Transverse colon (tissue), 4 donors: ENCODE measurements around the gene SNX8. TPM values are rescaled to one million over a fixed set of nuclear protein-coding genes. Genes with fewer than 3 reads are reported as not detected.

Experiments used
- DNase-seq: peaks from one replicate; pipeline ENCODE4 v3.0.0-alpha.2; 2019
- H3K27ac ChIP-seq, 4 donors: fragments of 200-600 bp; sonication (generic); 2 replicates each; pipeline ENCODE4 v1.5.1; 2016 to 2018; ENCODE audit warnings: inconsistent platforms in 4 of 4
- H3K27me3 ChIP-seq: fragments of 200-600 bp; sonication (generic); 2 replicates; pipeline ENCODE4 v1.5.1; 2017; ENCODE audit warnings: inconsistent platforms
- H3K36me3 ChIP-seq, 4 donors: fragments of 200-600 bp; sonication (generic); 2 replicates each; pipeline ENCODE4 v1.5.1; 2017 to 2019; ENCODE audit warnings: inconsistent platforms in 4 of 4
- H3K4me1 ChIP-seq, 4 donors: fragments of 200-600 bp; sonication (generic); 2 replicates each; pipeline ENCODE4 v1.5.1; 2017 to 2020; ENCODE audit warnings: inconsistent platforms in 4 of 4
- H3K4me3 ChIP-seq, 4 donors: fragments of 200-600 bp; sonication (generic); 1 replicate in 1 of 4; 2 replicates in 3 of 4; pipeline versions ENCODE4 v1.5.1 to v1.6.1; 2017 to 2019; ENCODE audit warnings: inconsistent platforms in 4 of 4
- H3K9me3 ChIP-seq, 2 donors: fragments of 200-600 bp; sonication (generic); 2 replicates each; pipeline ENCODE4 v1.5.1; 2017 to 2019; ENCODE audit warnings: inconsistent platforms in 2 of 2
- CTCF ChIP-seq, 5 experiments: fragments of 200-600 bp in 3 of 5; fragments of 450-650 bp in 2 of 5; sonication (generic) in 3 of 5; IDR thresholded peaks; 1 replicate in 2 of 5; 2 replicates in 3 of 5; pipeline ENCODE4 v1.5.1; 2016 to 2017; ENCODE audit warnings: antibody characterized with exemption in 5 of 5, inconsistent platforms in 3 of 5, mild to moderate bottlenecking in 2 of 5, moderate library complexity in 1 of 5
- EP300 ChIP-seq: sonication (generic); formaldehyde crosslinking; IDR thresholded peaks from one replicate; pipeline ENCODE4 v1.6.1; 2017; ENCODE audit warnings: antibody characterized with exemption, low read depth
- POLR2A ChIP-seq: fragments of 450-650 bp; IDR thresholded peaks from one replicate; pipeline ENCODE4 v1.6.1; 2016; ENCODE audit warnings: antibody characterized with exemption, mild to moderate bottlenecking, moderate library complexity
- POLR2AphosphoS5 ChIP-seq, 3 donors: sonication (generic); formaldehyde crosslinking; IDR thresholded peaks; one replicate each; pipeline ENCODE4 v1.6.1; 2016; ENCODE audit warnings: antibody characterized with exemption in 3 of 3
- WGBS, 2 donors: methylation state at CpG; one replicate each; pipeline ENCODE4 v1.1.5; 2018; ENCODE audit warnings: low coverage in 1 of 2; 5-methylcytosine and 5-hydroxymethylcytosine counted together
- in situ Hi-C, 4 donors: fragments of 200-750 bp; cut with MboI; loops; one replicate each; pipeline versions ENCODE4 v1.15.0 to v1.15.1; 2017; ENCODE audit warnings: low sequenced_read_pairs in 3 of 4, low pct_ligation_motif_present in 1 of 4, low pct_unique_long_range_greater_than_20kb in 1 of 4
- intact Hi-C: fragments of 100-400 bp; cut with DNase I; formaldehyde crosslinking; loops from one replicate; pipeline ENCODE4 v1.15.1; 2023; ENCODE audit warnings: low total_unique reads
- total RNA-seq, 4 donors: library from RNA; depleted of rRNA; stranded (reverse); fragments of >200 nt; gene quantifications; one replicate each; pipeline ENCODE4 v1.1.0, GENCODE V29; 2016

Gene SNX8
- total RNA-seq, 4 donors from 2014 or later, result 3.8 to 27.3 (median 9.2) TPM

GRCh38 chr7:2232766-2233520, 81.3 kb downstream of the SNX8 start, which contains the start of gene MAD1L1:
TSS of gene MAD1L1 (minus strand) at chr7:2232945. CDS start at chr7:2230133, 2,812 bp downstream.
- H3K27me3 ChIP-seq, result no peaks in the 10 kb centered on the region
- no peak for TF ChIP-seq CTCF (IDR thresholded peaks at IDR 0.05)
- peak in 2 of 3 donors; percentile 35 to 37 for TF ChIP-seq POLR2AphosphoS5 (IDR thresholded peaks at IDR 0.05)
- peak; percentile 31 for TF ChIP-seq POLR2A
- no peak for TF ChIP-seq EP300

GRCh38 chr7:2231992-2232765, 82.1 kb downstream of the SNX8 start:
- H3K36me3 ChIP-seq, result peaks cover 0 to 11% (median 4%) of the 10 kb centered on the region in 4 donors
- WGBS, 2 donors, result 2% methylated on average over 27 of the region's 46 CpGs; no CpG with 5 or more reads in 1 of the 2 donors
- in situ Hi-C loops (loop anchor here in 2 of 4 donors (25.0 kb wide), 1 partner anchor 130 kb away; the partner anchor contains the start of gene EIF3B (in 2 of the 2)), intact Hi-C loops (no loop called here)
- no peak for DNase-seq
- no peaks in the 10 kb centered on the region for H3K27me3 ChIP-seq
- H3K4me3 ChIP-seq, result peak overlapping the region; percentile 88 to 99 (median 97)
- H3K27ac ChIP-seq, result peak overlapping the region; percentile 74 to 85 (median 78)
- H3K4me1 ChIP-seq, result peaks cover 10 to 21% (median 20%) of the 10 kb centered on the region in 4 donors
- H3K9me3 ChIP-seq, result no peaks in the 10 kb centered on the region
- TF ChIP-seq CTCF (IDR thresholded peaks at IDR 0.05), result no peak
- TF ChIP-seq EP300, result no peak
- TF ChIP-seq POLR2A, result no peak
- TF ChIP-seq POLR2AphosphoS5 (IDR thresholded peaks at IDR 0.05), result no peak

More at GRCh38 chr7:2232766-2233520, 81.3 kb downstream of the SNX8 start, which contains the start of gene MAD1L1:
- H3K4me3 ChIP-seq, result peak within 1 kb of the TSS; percentile 88 to 99 (median 97)
- peaks cover 10 to 21% (median 20%) of the 10 kb centered on the region in 4 donors for H3K4me1 ChIP-seq
- peak; percentile 93 for DNase-seq
- intact Hi-C loops (no loop called here), in situ Hi-C loops (loop anchor here in 2 of 4 donors (25.0 kb wide), 1 partner anchor 129 kb away; the partner anchor contains the start of gene EIF3B (in 2 of the 2))
- H3K27ac ChIP-seq, result peak within 1 kb of the TSS; percentile 74 to 85 (median 78)
- H3K9me3 ChIP-seq, result no peaks in the 10 kb centered on the region
- WGBS, 2 donors, result 0% methylated on average over 1 to 49 of the region's 63 CpGs
- H3K36me3 ChIP-seq, result peaks cover 0 to 13% (median 5%) of the 10 kb centered on the region in 4 donors

GRCh38 chr7:2230882-2231281, 83.4 kb downstream of the SNX8 start:
- DNase-seq, result no peak
- in situ Hi-C loops (loop anchor here in 2 of 4 donors (25.0 kb wide), 1 partner anchor 131 kb away; the partner anchor contains the start of gene EIF3B (in 2 of the 2)), intact Hi-C loops (no loop called here)
- Histone ChIP-seq H3K4me1 (peaks cover 10 to 21% (median 20%) of the 10 kb centered on the region in 4 donors), H3K27ac (no peak overlapping the region), H3K4me3 (no peak overlapping the region), H3K27me3 (no peaks in the 10 kb centered on the region), H3K36me3 (peaks cover 0 to 11% (median 4%) of the 10 kb centered on the region in 4 donors), H3K9me3 (no peaks in the 10 kb centered on the region)
- TF ChIP-seq CTCF (IDR thresholded peaks at IDR 0.05) (no peak), EP300 (no peak)
- WGBS, 2 donors, result 34 to 66% methylated on average over 3 to 9 of the region's 9 CpGs
